Epithelial cell of proximal tubule (primary cell): ENCODE data around the gene PARVA. TPM values are rescaled to one million over a fixed set of nuclear protein-coding genes. Genes with fewer than 3 reads are reported as not detected.

Experiments
- DNase-seq: peaks from one replicate; pipeline ENCODE4 v3.0.0-alpha.2; 2011; ENCODE audit warnings: low read depth
- H3K4me3 ChIP-seq: 2 replicates; pipeline ENCODE4 v1.5.1; 2011; ENCODE audit warnings: low read depth, mild to moderate bottlenecking, low read length
- CTCF ChIP-seq: conservative IDR thresholded peaks from 2 replicates; pipeline ENCODE4 v1.5.1; 2012; ENCODE audit warnings: low read depth, mild to moderate bottlenecking, low read length
- total RNA-seq: library from RNA; depleted of rRNA; stranded (reverse); fragments of >200 nt; gene quantifications from 2 replicates; pipeline ENCODE4 v1.2.3, GENCODE V29; 2015

The PARVA gene
- total RNA-seq, 1 donor from 2014 or later = 32.6 TPM

- no peak for TF ChIP-seq CTCF
- no peak for DNase-seq
- no peak overlapping the region for H3K4me3 ChIP-seq
Observed at GRCh38 chr11:12494699-12495098, 117.3 kb downstream of the PARVA start.

GRCh38 chr11:12496181-12497025 lies 119.0 kb downstream of the PARVA start:
- peak; percentile 38 for TF ChIP-seq CTCF
- no peak overlapping the region for H3K4me3 ChIP-seq
- no peak for DNase-seq

GRCh38 chr11:12497431-12497830 lies 120.1 kb downstream of the PARVA start:
- no peak for DNase-seq

GRCh38 chr11:12499071-12499470 lies 121.7 kb downstream of the PARVA start:
- no peak for TF ChIP-seq CTCF
- no peak overlapping the region for H3K4me3 ChIP-seq
- no peak for DNase-seq

More at GRCh38 chr11:12497431-12497830, 120.1 kb downstream of the PARVA start:
- TF ChIP-seq CTCF = no peak
- H3K4me3 ChIP-seq = no peak overlapping the region

GRCh38 chr11:12502046-12502445 lies 124.7 kb downstream of the PARVA start:
- no peak for TF ChIP-seq CTCF
- no peak for DNase-seq
- no peak overlapping the region for H3K4me3 ChIP-seq

GRCh38 chr11:12503039-12503484 lies 125.7 kb downstream of the PARVA start:
- no peak for TF ChIP-seq CTCF
- no peak overlapping the region for H3K4me3 ChIP-seq
- no peak for DNase-seq

- DNase-seq = no peak
- TF ChIP-seq CTCF = no peak
Observed at GRCh38 chr11:12503886-12504285, 126.5 kb downstream of the PARVA start.

More at GRCh38 chr11:12503886-12504285, 126.5 kb downstream of the PARVA start:
- no peak overlapping the region for H3K4me3 ChIP-seq
